HG03045 (cell line): ENCODE data around the gene OPTC.

Source experiments
- ATAC-seq: cut with Tn5 transposase; IDR thresholded peaks from one replicate; pipeline ENCODE4 v1.9.1; 2021; ENCODE audit warnings: mild to moderate bottlenecking, moderate library complexity; ENCODE audit not compliant: unreplicated experiment

Gene OPTC

GRCh38 chr1:203556047-203556851 is 62.3 kb downstream of the OPTC start:
- ATAC-seq: no peak

- ATAC-seq: no peak
These were observed 63.4 kb downstream of the OPTC start for GRCh38 chr1:203557390-203557789.

GRCh38 chr1:203558064-203558760 is 64.3 kb downstream of the OPTC start:
- ATAC-seq: no peak
